ENCODE results near the gene IMMP2L.

IMMP2L gene

GRCh38 chr7:111138586-111138985, 423.7 kb downstream of the IMMP2L start:
- no peak for DNase-seq

DNA sequence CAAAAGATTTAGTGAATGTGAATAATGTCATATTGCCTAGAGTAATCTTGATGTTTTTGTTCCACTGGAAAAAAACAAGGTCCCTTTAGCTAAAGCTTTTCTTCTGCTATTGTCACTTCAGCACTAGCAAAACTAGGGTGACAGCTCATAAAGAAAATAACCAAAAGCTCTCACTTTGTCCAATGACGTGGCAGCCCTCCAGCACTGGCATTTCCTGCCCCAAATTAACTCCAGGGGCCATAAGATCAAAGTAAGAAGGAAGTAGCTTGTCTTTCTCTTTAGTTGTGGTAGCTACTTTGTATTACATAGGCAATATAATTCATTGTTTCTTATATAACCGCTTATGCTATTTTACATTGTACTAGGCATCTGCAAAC, 424.1 kb downstream of the IMMP2L start:
- no peak for DNase-seq

GRCh38 chr7:111137296-111138192, 424.7 kb downstream of the IMMP2L start:
- no peak for DNase-seq

DNA sequence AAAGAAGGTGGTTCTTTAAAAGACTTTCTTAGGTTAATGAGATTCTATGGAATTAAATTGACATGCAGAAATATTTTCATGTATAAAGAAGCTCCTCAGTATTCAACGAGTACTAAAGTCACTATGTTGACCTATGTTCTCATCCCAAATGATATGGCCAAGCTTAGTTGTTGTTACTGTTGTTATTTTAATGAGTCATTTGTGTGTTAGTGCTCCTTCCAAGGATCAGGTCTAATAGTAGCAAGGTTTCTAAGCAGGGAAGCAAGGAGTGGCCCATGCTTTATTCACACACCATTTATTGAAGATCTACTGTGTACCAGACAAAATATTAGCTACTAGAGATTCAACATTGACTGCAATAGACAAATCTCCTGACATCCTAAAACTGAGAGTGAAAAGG, 429.5 kb downstream of the IMMP2L start:
- DNase-seq, result no peak

GRCh38 chr7:111129435-111129834, 432.9 kb downstream of the IMMP2L start:
- DNase-seq, result no peak

- DNase-seq, result no peak
Observed at GRCh38 chr7:111126987-111127386, 435.3 kb downstream of the IMMP2L start.

- no peak for DNase-seq
Observed at GRCh38 chr7:111115966-111116365, 446.3 kb downstream of the IMMP2L start.

- DNase-seq, result no peak
Observed at GRCh38 chr7:111113263-111114017, 448.9 kb downstream of the IMMP2L start.

DNA sequence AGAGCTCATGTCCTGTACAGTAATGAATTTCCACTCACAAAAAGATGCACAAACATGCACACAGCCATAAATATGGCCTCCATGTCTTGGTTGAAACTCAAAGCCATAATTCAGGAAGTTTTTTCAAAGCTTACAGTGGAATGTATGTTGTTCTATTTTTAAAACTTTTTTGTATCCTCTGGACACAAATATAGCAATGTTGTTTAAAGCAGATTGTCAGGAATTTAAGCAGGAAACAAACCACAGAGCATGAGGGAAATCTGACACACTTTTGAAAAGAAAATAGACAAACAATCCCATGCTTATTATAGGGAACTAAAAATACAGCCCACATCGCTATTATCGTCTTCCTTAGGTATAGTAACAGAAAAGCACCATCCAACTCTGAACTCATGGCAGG, 449.9 kb downstream of the IMMP2L start:
- DNase-seq, result no peak

- DNase-seq, result no peak
Observed at GRCh38 chr7:111108496-111108895, 453.8 kb downstream of the IMMP2L start.

DNA sequence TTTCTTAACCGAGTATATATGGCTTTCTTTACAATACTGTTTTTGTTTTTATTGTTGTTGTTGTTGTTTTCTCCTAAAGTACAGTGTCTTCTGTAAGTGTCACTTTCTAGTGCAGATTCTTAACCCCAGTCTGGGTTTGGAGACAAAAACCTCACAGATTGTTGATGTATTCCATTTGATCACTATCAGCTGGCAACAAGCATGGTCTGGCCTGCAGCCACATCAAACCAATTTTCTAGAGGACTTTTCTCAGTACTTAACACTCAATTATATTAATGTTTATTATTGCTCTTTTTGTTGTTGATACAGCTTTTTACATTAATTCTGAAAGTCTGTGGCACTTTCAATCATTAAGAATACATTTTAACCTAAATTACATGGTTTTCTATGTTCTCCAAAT, 454.3 kb downstream of the IMMP2L start:
- DNase-seq, result no peak

- DNase-seq, result no peak
Observed at GRCh38 chr7:111107579-111107978, 454.7 kb downstream of the IMMP2L start.

GRCh38 chr7:111105269-111105668, 457.0 kb downstream of the IMMP2L start:
- DNase-seq, result no peak

DNA sequence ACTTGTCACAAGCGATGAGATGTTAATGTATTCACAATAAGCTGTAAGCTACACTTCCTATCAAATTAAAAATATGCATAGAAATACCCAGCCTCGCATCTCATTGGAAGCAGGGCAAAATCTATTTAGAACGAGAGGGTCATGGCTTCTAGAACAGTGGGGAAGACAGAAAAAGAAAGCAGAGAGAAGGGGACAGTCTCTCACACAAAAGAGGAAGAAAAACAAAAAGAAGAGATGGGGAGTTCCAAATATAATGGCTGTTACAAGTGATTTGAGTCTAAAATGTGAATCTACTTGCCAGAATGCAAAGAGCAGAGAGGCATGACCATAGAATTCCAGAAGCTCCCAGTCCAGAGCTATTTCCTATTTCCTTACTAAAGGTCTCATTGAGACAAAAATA, 457.6 kb downstream of the IMMP2L start:
- no peak for DNase-seq

DNA sequence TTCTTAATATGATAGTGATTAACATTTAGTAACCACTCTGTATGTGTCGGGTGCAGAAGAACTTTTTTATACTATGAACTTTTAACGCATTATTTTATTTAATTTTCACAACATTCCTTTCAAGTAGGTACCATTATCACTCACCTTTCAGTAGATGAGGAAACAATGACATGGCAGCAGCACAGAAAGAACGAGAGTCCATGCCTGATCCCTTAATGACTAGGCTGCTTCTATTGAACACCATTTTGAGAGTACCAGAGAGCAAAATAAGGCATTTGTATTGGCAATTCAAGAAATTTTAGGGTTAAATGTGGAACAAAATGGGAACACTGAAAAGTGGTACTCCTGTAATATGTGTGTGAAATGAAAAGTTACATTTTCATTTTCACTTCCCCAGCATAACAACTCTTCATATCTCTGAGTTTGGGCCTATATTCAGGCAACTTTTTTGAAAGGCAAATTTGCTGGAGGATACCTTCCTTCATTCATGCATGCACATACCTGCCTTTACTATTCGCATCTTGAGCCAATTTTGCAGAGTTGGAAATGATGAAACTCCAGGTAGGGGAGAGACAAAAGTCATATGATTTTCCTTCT, 458.5 kb downstream of the IMMP2L start:
- no peak for DNase-seq

DNA sequence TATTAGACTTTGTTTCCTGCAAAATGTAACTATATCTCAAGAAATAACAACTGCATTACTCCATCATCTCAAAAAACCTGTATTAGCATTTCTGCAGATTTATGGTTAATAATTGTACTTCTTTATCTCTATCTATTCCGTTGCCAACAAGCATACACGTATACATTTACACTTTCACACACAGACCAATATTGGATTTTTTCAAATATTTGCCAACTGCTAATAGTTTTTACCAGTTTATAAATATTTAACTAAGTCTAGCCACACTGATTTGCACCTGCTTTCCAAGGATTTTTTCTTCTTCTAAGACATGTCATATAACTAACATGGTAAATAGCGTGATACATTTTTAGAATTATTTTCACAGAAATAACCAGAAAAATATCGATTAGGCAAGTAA, 459.2 kb downstream of the IMMP2L start:
- DNase-seq, result no peak

GRCh38 chr7:111101856-111102646, 460.2 kb downstream of the IMMP2L start:
- no peak for DNase-seq

GRCh38 chr7:111098926-111099250, 463.4 kb downstream of the IMMP2L start:
- DNase-seq, result no peak

- DNase-seq, result no peak
Observed at GRCh38 chr7:111098011-111098925, 464.0 kb downstream of the IMMP2L start.

- DNase-seq, result no peak
Observed at GRCh38 chr7:111096997-111097396, 465.3 kb downstream of the IMMP2L start.

- DNase-seq, result no peak
Observed at GRCh38 chr7:111094419-111094818, 467.9 kb downstream of the IMMP2L start.

DNA sequence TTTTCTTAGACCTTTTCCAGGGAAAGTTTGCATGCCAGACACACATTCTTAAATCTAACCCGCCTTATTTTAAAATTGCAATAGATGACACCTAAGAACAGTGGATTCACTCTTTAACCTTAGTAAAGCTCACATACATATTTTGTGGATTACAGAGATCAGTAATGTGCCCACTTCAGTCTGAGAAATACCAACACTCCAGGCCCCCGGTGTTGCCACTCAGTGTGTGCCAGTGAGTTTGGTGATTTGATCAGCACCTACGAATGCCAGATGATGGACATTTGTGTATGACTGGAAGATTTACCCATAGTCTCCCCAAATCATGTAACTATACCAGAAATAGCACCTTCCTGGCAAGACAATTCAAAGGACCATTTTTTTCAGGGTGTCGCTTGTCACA, 468.8 kb downstream of the IMMP2L start:
- DNase-seq, result no peak

All from NCI-H2029 (cell line).